Measurements from ENCODE around the gene MTSS2. TPM values are rescaled to one million over a fixed set of nuclear protein-coding genes. Genes with fewer than 3 reads are reported as not detected.
"Not testable (repeated sequence)": the region's sequence is repeated elsewhere in the genome, so short reads cannot be mapped to it uniquely, and the experiment has no call there.

Gene MTSS2
- total and polyA plus RNA-seq, 8 donors: 5.8 to 50.7 (median 21.2) TPM

- 84 to 93% (median 91%) methylated on average over 11 to 14 of the region's 14 CpGs for WGBS, 5 donors
- H3K27me3 ChIP-seq: no peaks in the 10 kb centered on the region
- intact Hi-C loops (cut with DNase I; ENCODE audit: low total_unique reads): no loop called here
- peaks cover 26 to 80% (median 78%) of the 10 kb centered on the region in 4 donors for H3K36me3 ChIP-seq
- no peak for TF ChIP-seq EP300 (IDR thresholded peaks at IDR 0.05)
- TF ChIP-seq POLR2A (IDR thresholded peaks at IDR 0.05): no peak
- no peak for TF ChIP-seq CTCF (IDR thresholded peaks at IDR 0.05)
- TF ChIP-seq POLR2AphosphoS5 (IDR thresholded peaks at IDR 0.05): no peak
- H3K4me1 ChIP-seq: peaks cover 17 to 24% (median 21%) of the 10 kb centered on the region in 4 donors
- H3K4me3 ChIP-seq: no peak overlapping the region
- H3K9me3 ChIP-seq: no peaks in the 10 kb centered on the region
- DNase-seq: no peak
- H3K27ac ChIP-seq: peak overlapping the region in 2 of 5 donors; percentile 27 to 32
These were observed 9.0 kb downstream of the MTSS2 start for GRCh38 chr16:70676675-70677498.

DNA sequence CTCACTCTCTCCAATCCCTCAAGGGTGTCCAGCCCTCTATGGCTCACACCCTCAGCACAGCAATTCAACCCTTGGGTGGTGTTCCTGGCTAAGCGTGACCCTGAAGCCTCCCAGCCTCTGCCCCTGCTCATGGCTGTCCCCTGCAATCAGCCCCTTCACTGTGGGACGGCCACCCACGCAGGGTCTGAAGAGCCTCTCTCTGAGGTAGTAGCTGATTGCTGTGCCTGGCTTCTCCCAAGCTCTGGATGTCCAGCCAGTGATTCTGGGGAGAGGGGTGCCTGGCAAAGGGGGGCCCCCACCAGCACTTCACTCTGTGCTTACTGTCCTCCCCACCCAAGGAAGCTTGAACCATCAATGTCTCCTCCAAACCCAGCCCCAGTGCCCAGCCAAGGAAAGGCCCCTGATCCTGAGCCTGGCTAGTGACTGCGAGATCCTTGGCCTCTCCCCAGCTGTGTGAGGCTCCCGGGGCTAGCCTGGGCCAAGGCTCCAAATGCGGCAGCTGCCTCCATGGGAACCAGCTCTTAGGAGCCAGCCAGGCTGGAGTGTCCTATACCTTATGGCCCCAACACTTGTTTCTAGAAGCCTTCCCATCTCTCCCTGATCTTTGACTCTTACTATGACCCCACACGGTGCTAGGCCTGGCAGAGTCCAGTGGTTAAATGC lies 9.9 kb downstream of the MTSS2 start:
- Histone ChIP-seq H3K36me3 (peaks cover 26 to 89% (median 87%) of the 10 kb centered on the region in 4 donors), H3K27me3 (no peaks in the 10 kb centered on the region), H3K4me3 (no peak overlapping the region), H3K4me1 (peaks cover 9 to 15% (median 12%) of the 10 kb centered on the region in 4 donors), H3K27ac (peak overlapping the region in 2 of 5 donors; percentile 24 to 27), H3K9me3 (no peaks in the 10 kb centered on the region)
- no peak for TF ChIP-seq EP300 (IDR thresholded peaks at IDR 0.05)
- no peak for TF ChIP-seq POLR2A (IDR thresholded peaks at IDR 0.05)
- TF ChIP-seq CTCF (IDR thresholded peaks at IDR 0.05): no peak
- TF ChIP-seq POLR2AphosphoS5 (IDR thresholded peaks at IDR 0.05): no peak
- WGBS, 5 donors: 77 to 100% (median 91%) methylated on average over 5 to 7 of the region's 7 CpGs
- no peak for DNase-seq
- intact Hi-C loops (cut with DNase I; ENCODE audit: low total_unique reads): no loop called here

DNA sequence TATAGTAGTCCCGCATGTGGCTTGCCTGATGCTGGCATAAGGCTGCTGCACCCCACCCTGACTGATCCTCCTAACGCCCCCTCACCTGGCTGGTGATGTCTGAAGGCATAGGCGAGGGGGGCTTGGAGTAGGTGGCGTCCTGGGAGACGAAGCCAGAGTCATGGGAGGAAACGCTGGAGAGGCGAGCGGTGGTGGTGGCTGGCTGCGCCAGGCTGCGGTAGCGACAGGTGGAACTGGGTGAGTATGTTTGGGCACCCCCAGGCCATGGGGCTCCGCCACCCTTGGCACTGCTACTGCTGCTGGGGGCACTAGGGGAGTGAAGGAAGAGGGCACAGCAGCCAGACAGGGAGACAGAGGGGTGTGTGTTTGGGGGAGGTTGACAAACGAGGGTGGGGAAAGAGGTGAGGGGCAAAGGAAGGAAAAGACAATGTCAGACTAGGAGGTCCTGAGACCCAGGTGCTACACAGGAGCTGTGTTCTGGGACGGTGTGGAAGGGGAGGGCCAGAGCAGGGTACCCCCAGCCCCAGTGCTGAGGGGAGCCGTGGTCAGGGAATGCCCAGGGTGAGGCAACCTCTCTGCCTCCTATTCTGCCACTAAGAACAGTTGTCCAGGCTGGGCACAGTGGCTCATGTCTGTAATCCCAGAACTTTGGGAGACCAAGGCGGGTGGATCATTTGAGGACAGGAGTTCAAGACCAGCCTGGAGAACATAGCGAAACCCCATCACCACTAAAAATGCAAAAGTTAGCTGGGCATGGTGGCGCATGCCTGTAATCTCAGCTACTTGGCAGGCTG lies 11.4 kb downstream of the MTSS2 start:
- Histone ChIP-seq H3K27ac (peak overlapping the region in 1 of 5 donors; percentile 38), H3K36me3 (peaks cover 37 to 100% (median 98%) of the 10 kb centered on the region in 4 donors), H3K4me1 (peaks cover 0 to under 1% (median 0%) of the 10 kb centered on the region in 4 donors), H3K27me3 (no peaks in the 10 kb centered on the region), H3K4me3 (no peak overlapping the region), H3K9me3 (no peaks in the 10 kb centered on the region)
- no peak for TF ChIP-seq CTCF (IDR thresholded peaks at IDR 0.05)
- TF ChIP-seq EP300 (IDR thresholded peaks at IDR 0.05): no peak
- TF ChIP-seq POLR2AphosphoS5 (IDR thresholded peaks at IDR 0.05): no peak
- no peak for TF ChIP-seq POLR2A (IDR thresholded peaks at IDR 0.05)
- intact Hi-C loops (cut with DNase I; ENCODE audit: low total_unique reads): no loop called here
- WGBS, 5 donors: 87 to 94% (median 89%) methylated on average over 17 to 18 of the region's 18 CpGs
- DNase-seq: no peak

DNA sequence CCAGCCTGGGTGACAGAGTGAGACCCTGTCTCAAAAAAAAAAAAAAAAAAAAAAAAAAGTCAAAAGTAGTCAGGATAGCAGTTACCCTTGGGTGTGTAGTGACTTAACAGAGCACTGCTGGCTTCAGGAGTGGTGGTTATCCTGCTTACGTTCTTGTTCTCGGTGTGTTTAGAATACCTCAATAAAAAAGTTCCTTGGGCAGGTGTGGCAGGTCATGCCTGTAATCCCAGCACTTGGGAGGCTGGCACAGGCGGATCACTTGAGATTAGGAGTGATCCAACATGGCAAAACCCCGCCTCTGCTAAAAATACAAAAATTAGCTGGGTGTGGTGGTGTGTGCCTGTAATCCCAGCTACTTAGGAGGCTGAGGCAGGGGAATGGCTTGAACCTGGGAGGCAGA lies 14.9 kb downstream of the MTSS2 start:
- H3K36me3 ChIP-seq: peaks cover 28 to 100% (median 95%) of the 10 kb centered on the region in 4 donors
- H3K27ac ChIP-seq; H3K4me1 ChIP-seq; H3K4me3 ChIP-seq; DNase-seq; intact Hi-C loops (cut with DNase I; ENCODE audit: low total_unique reads); H3K9me3 ChIP-seq; H3K27me3 ChIP-seq: not testable (repeated sequence)
- 89 to 98% (median 95%) methylated on average over 4 of the region's 4 CpGs for WGBS, 5 donors

Data from stomach (tissue), 9 donors.